HG03139 (cell line): ENCODE results near the gene CD58.

Experiments used
- ATAC-seq: cut with Tn5 transposase; IDR thresholded peaks from one replicate; pipeline ENCODE4 v1.9.1; 2021; ENCODE audit not compliant: unreplicated experiment

The CD58 gene

GRCh38 chr1:116494353-116494692 is 76.5 kb downstream of the CD58 start:
- ATAC-seq: no peak

- ATAC-seq: no peak
These were observed 77.1 kb downstream of the CD58 start for GRCh38 chr1:116493484-116494352.

GRCh38 chr1:116493036-116493435 is 77.8 kb downstream of the CD58 start:
- no peak for ATAC-seq

DNA sequence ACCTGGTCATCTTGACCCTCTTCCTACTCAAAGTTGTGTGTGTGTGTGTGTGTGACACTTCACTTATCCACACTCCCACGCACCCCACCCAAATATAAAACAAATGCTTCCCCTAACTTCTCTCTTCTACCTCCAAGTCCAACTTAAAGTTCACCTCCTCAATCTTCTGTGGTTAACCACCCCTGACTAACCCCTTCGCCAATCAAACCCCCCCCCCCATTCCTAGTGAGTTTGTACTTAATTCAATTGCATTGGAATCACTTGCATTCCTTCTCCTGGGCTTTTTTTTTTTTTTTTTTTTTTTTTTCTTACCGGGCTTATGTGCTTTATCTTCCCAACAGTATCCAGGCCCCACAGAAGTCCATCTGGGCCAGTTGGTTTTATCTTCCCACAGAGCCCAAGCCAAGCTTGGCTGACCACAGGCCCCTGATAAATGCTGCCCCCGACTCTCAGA is 78.4 kb downstream of the CD58 start:
- ATAC-seq: no peak

GRCh38 chr1:116491700-116492357 is 79.0 kb downstream of the CD58 start:
- no peak for ATAC-seq

GRCh38 chr1:116490588-116490987 is 80.2 kb downstream of the CD58 start:
- ATAC-seq: no peak

DNA sequence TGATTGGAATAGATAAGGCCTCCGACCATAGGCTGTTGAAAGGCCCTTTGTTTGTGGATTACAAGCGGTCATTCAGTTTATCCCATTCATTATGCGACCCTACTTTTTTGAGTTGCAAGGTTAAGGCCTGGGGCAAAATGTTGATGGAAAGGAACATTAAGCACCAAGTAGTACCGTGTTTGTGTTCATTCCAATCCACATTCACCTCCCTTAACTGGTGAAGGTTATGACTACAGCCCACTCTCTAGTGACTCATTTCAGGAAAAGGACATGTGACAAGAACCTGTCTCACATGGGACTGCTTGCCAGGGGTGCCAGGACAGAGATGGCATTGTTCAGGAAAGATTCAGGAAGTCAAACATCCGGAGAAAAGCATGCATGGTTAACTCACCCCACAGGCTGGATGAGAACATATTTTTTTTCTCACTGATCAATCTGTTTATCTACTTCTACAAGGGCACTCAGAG is 81.6 kb downstream of the CD58 start:
- ATAC-seq: no peak

GRCh38 chr1:116488071-116488470 is 82.8 kb downstream of the CD58 start:
- no peak for ATAC-seq

- no peak for ATAC-seq
These were observed 83.2 kb downstream of the CD58 start for GRCh38 chr1:116487583-116487982.

GRCh38 chr1:116487031-116487430 is 83.8 kb downstream of the CD58 start:
- ATAC-seq: no peak

GRCh38 chr1:116486424-116486823 is 84.4 kb downstream of the CD58 start:
- no peak for ATAC-seq

GRCh38 chr1:116485976-116486375 is 84.8 kb downstream of the CD58 start:
- ATAC-seq: no peak

- peak; percentile 84 for ATAC-seq
These were observed 85.6 kb downstream of the CD58 start for GRCh38 chr1:116485071-116485735.

DNA sequence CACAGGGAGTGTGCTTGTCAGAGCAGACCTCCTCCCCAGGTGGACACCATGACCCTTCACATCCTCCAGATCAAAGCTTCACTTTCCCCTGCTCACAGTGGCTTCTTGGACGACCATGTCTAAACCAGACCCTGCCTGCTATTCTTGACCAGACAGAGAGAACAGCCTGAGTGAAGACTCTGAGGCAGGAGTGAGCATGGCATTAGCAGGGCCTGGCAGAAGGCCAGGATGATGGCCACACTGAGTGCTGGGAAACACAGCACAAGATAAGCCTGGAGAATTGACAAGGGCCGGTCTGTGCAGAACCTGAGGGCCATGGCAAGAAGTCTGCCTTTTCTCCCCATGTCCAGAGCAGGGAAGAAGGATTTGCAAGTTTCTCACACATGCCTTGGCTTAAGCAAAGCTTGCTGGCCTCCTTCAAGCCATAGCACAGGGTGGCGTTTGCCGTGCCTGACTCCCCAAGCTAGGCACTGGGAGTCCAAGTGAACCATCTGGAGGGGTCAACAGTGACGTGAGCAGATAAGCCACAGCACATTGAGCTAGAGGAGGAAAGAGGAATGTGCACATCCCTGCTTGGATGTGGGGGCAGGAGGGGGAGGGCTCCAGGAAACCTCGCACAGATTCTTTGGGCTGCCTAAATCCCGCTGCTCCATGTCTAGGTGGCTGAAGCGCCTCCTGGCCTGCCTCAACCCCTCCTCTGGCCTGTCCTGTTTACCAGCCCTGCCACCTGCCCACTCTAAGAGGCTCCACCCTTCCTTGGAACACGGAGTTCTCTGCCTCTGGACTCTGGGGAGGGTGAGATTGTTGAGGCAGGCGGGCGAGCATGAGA is 87.1 kb downstream of the CD58 start:
- ATAC-seq: no peak

DNA sequence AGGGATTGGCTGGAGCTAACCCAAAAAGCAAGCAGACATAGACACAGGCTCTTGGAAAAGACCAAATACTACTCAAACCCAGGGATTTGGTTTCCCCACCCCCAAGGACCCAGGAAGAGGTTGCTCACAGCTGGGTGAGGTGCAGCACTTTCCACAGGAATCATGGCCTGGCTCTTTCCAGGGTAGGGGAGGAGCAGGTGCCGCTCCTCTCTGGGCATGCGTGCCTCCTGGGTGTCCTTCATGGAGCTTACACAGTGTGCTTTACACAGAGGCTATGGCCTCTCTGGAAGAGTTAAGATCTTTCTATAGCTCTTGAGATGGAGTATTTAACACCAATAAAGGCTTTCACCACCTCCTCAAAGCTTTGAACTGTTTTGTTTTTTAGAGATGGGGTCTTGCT is 88.3 kb downstream of the CD58 start:
- no peak for ATAC-seq

- no peak for ATAC-seq
These were observed 88.9 kb downstream of the CD58 start for GRCh38 chr1:116481934-116482333.

- no peak for ATAC-seq
These were observed 92.2 kb downstream of the CD58 start for GRCh38 chr1:116478621-116479020.

DNA sequence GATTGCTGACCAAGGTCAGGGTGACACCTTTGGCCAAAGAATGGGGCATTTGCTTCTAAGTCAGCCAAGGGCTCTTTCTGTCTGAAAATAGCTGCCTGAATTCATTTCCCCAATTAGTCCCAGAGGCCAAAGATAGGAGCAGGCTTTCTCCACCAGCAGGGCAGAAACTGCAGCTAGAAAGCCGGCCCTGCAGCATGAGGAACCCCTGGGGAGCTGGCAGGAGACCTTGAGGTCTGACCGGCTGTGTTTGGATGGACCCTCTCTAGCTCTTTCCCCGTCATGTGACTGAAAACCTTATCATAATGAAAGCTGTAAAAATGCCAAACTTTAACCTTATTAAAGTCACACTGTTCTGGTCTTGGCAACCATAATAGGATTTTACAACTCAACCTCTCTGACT is 93.4 kb downstream of the CD58 start:
- ATAC-seq: no peak

DNA sequence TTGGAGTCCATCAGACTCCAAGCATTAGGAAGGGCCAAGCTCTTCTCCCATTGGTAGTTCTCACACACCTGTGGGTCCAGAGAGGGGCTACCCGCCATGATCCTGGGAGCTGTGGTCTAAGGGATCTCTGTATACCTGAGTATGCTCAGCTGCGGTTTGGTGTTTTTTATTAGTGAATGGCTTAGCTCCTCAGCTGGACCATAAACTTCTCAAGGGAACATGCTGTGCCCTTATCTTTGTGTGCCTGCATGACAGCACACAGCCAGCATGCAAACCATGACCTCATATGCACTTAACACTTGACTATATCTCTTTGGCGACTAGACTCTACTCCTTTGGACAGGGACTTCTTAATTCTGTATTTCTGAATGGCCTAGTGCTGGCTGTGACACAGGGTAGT is 94.5 kb downstream of the CD58 start:
- ATAC-seq: no peak

GRCh38 chr1:116475850-116476218 is 95.0 kb downstream of the CD58 start:
- no peak for ATAC-seq
